NCI-H146 (cell line): ENCODE measurements around the gene NOC4L.
A peak's percentile ranks its signal among the peaks of the same experiment; 100 is the strongest.
"Not testable (repeated sequence)": the region's sequence is repeated elsewhere in the genome, so short reads cannot be mapped to it uniquely, and the experiment has no call there.

ENCODE experiments used
- DNase-seq: peaks from one replicate; lab custom pipeline; 2025; lab: John Stamatoyannopoulos, UW

Gene NOC4L

GRCh38 chr12:132123970-132124765 lies 20.1 kb upstream of the NOC4L start:
- DNase-seq = no peak

- DNase-seq = no peak
These were observed 19.4 kb upstream of the NOC4L start for GRCh38 chr12:132124766-132125425.

GRCh38 chr12:132125736-132126135 lies 18.5 kb upstream of the NOC4L start:
- no peak for DNase-seq

GRCh38 chr12:132127041-132127440 lies 17.2 kb upstream of the NOC4L start:
- no peak for DNase-seq

- no peak for DNase-seq
These were observed 15.2 kb upstream of the NOC4L start for GRCh38 chr12:132129007-132129406.

GRCh38 chr12:132130690-132131089 lies 13.6 kb upstream of the NOC4L start:
- no peak for DNase-seq

GRCh38 chr12:132131229-132131628 lies 13.0 kb upstream of the NOC4L start:
- DNase-seq = no peak

- DNase-seq = no peak
These were observed 12.3 kb upstream of the NOC4L start for GRCh38 chr12:132131952-132132351.

GRCh38 chr12:132132609-132133430 lies 11.4 kb upstream of the NOC4L start:
- DNase-seq = no peak

GRCh38 chr12:132133952-132134652 lies 10.2 kb upstream of the NOC4L start:
- DNase-seq = peak; percentile 83

- not testable (repeated sequence) for DNase-seq
These were observed 9.5 kb upstream of the NOC4L start for GRCh38 chr12:132134653-132135183.

GRCh38 chr12:132136226-132136625 lies 8.0 kb upstream of the NOC4L start:
- not testable (repeated sequence) for DNase-seq

GRCh38 chr12:132137483-132138125 lies 6.7 kb upstream of the NOC4L start:
- DNase-seq = no peak

- no peak for DNase-seq
These were observed 5.1 kb upstream of the NOC4L start for GRCh38 chr12:132138941-132139871.

GRCh38 chr12:132139912-132140311 lies 4.3 kb upstream of the NOC4L start:
- DNase-seq = no peak

GRCh38 chr12:132140501-132140900 lies 3.8 kb upstream of the NOC4L start:
- no peak for DNase-seq

GRCh38 chr12:132140918-132141841 lies 3.1 kb upstream of the NOC4L start:
- DNase-seq = no peak

- DNase-seq = no peak
These were observed 2.1 kb upstream of the NOC4L start for GRCh38 chr12:132141976-132142678.
